ENCODE results near the gene PPM1E. TPM values are rescaled to one million over a fixed set of nuclear protein-coding genes. Genes with fewer than 3 reads are reported as not detected.

The PPM1E gene
- polyA plus RNA-seq, 1 donor (not counting 4 experiments of a cell fraction or from before 2014, with no cell fraction given) = not detected

- Histone ChIP-seq H3K79me2 (ENCODE audit: control insufficient read depth, insufficient read depth, low read length) (no peaks in the 10 kb centered on the region), H3K4me1 (ENCODE audit: control insufficient read depth, extremely low read depth, insufficient read depth, low read length) (no peaks in the 10 kb centered on the region), H3K36me3 (ENCODE audit: control insufficient read depth in 2 of 2, extremely low read depth in 1 of 2, insufficient read depth in 2 of 2, low read length in 2 of 2) (no peaks in the 10 kb centered on the region), H3K27me3 (ENCODE audit: control insufficient read depth, extremely low read depth, insufficient read depth, low read length) (no peaks in the 10 kb centered on the region), H3K9me3 (ENCODE audit: control insufficient read depth, low read depth, low read length) (no peaks in the 10 kb centered on the region), H3K9ac (ENCODE audit: control insufficient read depth, extremely low read depth, insufficient read depth, low read length) (no peak overlapping the region), H3K27ac (ENCODE audit: control insufficient read depth, insufficient read depth, low read length) (no peak overlapping the region), H3K9me1 (ENCODE audit: control insufficient read depth, extremely low read depth, insufficient read depth, low read length) (no peaks in the 10 kb centered on the region), H3K4me2 (ENCODE audit: control insufficient read depth, extremely low read depth, insufficient read depth, low read depth, low read length) (no peak overlapping the region), H2AFZ (ENCODE audit: control insufficient read depth, low read length) (no peak overlapping the region), H4K20me1 (ENCODE audit: control insufficient read depth, extremely low read depth, insufficient read depth, low read length) (no peaks in the 10 kb centered on the region), H3K4me3 (ENCODE audit: control insufficient read depth in 2 of 3, extremely low read depth in 1 of 3, insufficient read depth in 2 of 3, low read depth in 1 of 3, low read length in 3 of 3) (no peak overlapping the region)
- FAIRE-seq = no peak
- dilution Hi-C loops (cut with MboI; ENCODE audit: extremely low pct_ligation_motif_present, low sequenced_read_pairs) = no loop called here
- DNase-seq (ENCODE audit: low read depth, low spot score) = no peak
- TF ChIP-seq EZH2 (IDR thresholded peaks at IDR 0.05; ENCODE audit: low read length) (no peak), CTCF (optimal IDR thresholded peaks at IDR 0.05 in 1 of 3, IDR thresholded peaks at IDR 0.05 in 1 of 3, conservative IDR thresholded peaks at IDR 0.05 in 1 of 3; ENCODE audit: extremely low read depth in 1 of 3, insufficient read depth in 2 of 3, low read length in 3 of 3) (no peak)
Measured at GRCh38 chr17:58831780-58832179, 76.1 kb downstream of the PPM1E start.

- H3K36me3 ChIP-seq (ENCODE audit: control insufficient read depth in 2 of 2, extremely low read depth in 1 of 2, insufficient read depth in 2 of 2, low read length in 2 of 2) = no peaks in the 10 kb centered on the region
- DNase-seq (ENCODE audit: low read depth, low spot score) (no peak), FAIRE-seq (no peak)
- no peaks in the 10 kb centered on the region for H3K9me1 ChIP-seq (ENCODE audit: control insufficient read depth, extremely low read depth, insufficient read depth, low read length)
- H2AFZ ChIP-seq (ENCODE audit: control insufficient read depth, low read length) = no peak overlapping the region
- no peak overlapping the region for H3K4me3 ChIP-seq (ENCODE audit: control insufficient read depth in 2 of 3, extremely low read depth in 1 of 3, insufficient read depth in 2 of 3, low read depth in 1 of 3, low read length in 3 of 3)
- dilution Hi-C loops (cut with MboI; ENCODE audit: extremely low pct_ligation_motif_present, low sequenced_read_pairs) = no loop called here
- H3K9ac ChIP-seq (ENCODE audit: control insufficient read depth, extremely low read depth, insufficient read depth, low read length) = no peak overlapping the region
- no peaks in the 10 kb centered on the region for H3K79me2 ChIP-seq (ENCODE audit: control insufficient read depth, insufficient read depth, low read length)
- no peak overlapping the region for H3K4me2 ChIP-seq (ENCODE audit: control insufficient read depth, extremely low read depth, insufficient read depth, low read depth, low read length)
- no peak overlapping the region for H3K27ac ChIP-seq (ENCODE audit: control insufficient read depth, insufficient read depth, low read length)
- H3K27me3 ChIP-seq (ENCODE audit: control insufficient read depth, extremely low read depth, insufficient read depth, low read length) = no peaks in the 10 kb centered on the region
- no peaks in the 10 kb centered on the region for H3K4me1 ChIP-seq (ENCODE audit: control insufficient read depth, extremely low read depth, insufficient read depth, low read length)
- H3K9me3 ChIP-seq (ENCODE audit: control insufficient read depth, low read depth, low read length) = no peaks in the 10 kb centered on the region
- no peaks in the 10 kb centered on the region for H4K20me1 ChIP-seq (ENCODE audit: control insufficient read depth, extremely low read depth, insufficient read depth, low read length)
- TF ChIP-seq EZH2 (IDR thresholded peaks at IDR 0.05; ENCODE audit: low read length) (no peak), CTCF (optimal IDR thresholded peaks at IDR 0.05 in 1 of 3, IDR thresholded peaks at IDR 0.05 in 1 of 3, conservative IDR thresholded peaks at IDR 0.05 in 1 of 3; ENCODE audit: extremely low read depth in 1 of 3, insufficient read depth in 2 of 3, low read length in 3 of 3) (no peak)
Measured at GRCh38 chr17:58832514-58832913, 76.9 kb downstream of the PPM1E start.

Measured in keratinocyte (primary cell).